ENCODE measurements around the gene CD99. TPM values are rescaled to one million over a fixed set of nuclear protein-coding genes. Genes with fewer than 3 reads are reported as not detected.
A peak's percentile ranks its signal among the peaks of the same experiment; 100 is the strongest.

Gene CD99
- polyA plus RNA-seq, 4 donors = 101 to 307 (median 183) TPM

GRCh38 chrX:2708592-2709188 is 17.6 kb downstream of the CD99 start:
- FAIRE-seq (no peak), DNase-seq (peak in 1 of 2 donors; percentile 5)
- Histone ChIP-seq H3K27ac (ENCODE audit: low read depth in 1 of 3, low read length in 2 of 3) (peak overlapping the region in 1 of 3 donors; percentile 58), H3K36me3 (ENCODE audit: control insufficient read depth in 3 of 3, insufficient read depth in 2 of 3, low read depth in 1 of 3, low read length in 3 of 3) (peaks cover 0 to 29% (median 0%) of the 10 kb centered on the region in 3 donors), H3K4me1 (ENCODE audit: control insufficient read depth in 3 of 3, insufficient read depth in 2 of 3, low read depth in 1 of 3, low read length in 2 of 3) (peaks cover 5 to 18% (median 9%) of the 10 kb centered on the region in 3 donors), H3K4me3 (ENCODE audit: low read depth in 1 of 3, low read length in 3 of 3) (no peak overlapping the region), H3K27me3 (ENCODE audit: control insufficient read depth in 3 of 3, insufficient read depth in 3 of 3, low read length in 3 of 3) (no peaks in the 10 kb centered on the region), H3K9me3 (ENCODE audit: control insufficient read depth in 2 of 2, insufficient read depth in 1 of 2, low read depth in 1 of 2, low read length in 1 of 2) (no peaks in the 10 kb centered on the region)
- 78 to 89% (median 86%) methylated on average over 10 of the region's 10 CpGs for WGBS, 3 donors

GRCh38 chrX:2709556-2709955 is 18.5 kb downstream of the CD99 start:
- H3K27ac ChIP-seq (ENCODE audit: low read depth in 1 of 3, low read length in 2 of 3) = peak overlapping the region in 2 of 3 donors; percentile 27 to 87
- FAIRE-seq (no peak), DNase-seq (no peak)

DNA sequence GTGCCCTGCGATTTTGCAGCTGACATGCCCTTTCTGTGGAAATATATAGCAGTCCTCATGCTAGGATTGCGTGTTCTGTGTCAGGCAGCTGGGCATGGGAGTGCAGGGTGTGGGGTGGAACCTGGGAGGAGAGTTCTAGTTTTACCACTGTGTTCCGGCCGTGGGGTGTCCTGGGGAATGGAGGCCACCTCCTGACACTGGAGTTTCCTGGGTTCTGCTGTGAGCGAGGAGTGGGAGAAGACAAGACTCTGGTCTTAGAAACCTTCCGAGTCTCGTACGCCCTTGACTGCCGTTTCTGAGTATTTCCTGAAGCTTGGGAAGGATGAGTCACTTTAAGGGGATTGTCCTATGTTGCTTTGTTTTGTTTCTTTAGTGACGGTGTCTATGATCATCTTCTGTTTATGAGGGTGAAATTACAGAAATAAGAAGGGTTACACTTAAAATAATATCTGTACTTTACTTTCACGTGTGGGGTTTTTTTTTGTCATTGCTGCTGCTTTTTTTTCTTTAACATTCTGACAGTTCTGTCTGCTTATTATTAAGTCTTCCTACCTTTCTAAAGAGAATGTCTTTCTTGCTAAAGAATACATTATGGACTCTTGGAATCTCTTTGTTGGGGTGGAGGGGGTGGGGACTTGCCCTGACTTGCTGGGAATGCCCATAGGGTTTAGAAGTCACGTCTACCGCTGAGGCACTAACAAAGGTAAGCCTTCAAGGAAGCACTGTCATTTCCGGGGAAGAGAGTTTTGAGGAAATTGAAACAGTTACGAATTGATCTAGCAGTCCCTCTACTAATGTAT is 19.1 kb downstream of the CD99 start:
- no peaks in the 10 kb centered on the region for H3K9me3 ChIP-seq (ENCODE audit: control insufficient read depth in 2 of 2, insufficient read depth in 1 of 2, low read depth in 1 of 2, low read length in 1 of 2)
- peaks cover 1 to 30% (median 3%) of the 10 kb centered on the region in 3 donors for H3K36me3 ChIP-seq (ENCODE audit: control insufficient read depth in 3 of 3, insufficient read depth in 2 of 3, low read depth in 1 of 3, low read length in 3 of 3)
- no peak for FAIRE-seq
- WGBS, 3 donors = 10 to 16% (median 16%) methylated on average over 15 of the region's 15 CpGs
- peak overlapping the region in 1 of 3 donors; percentile 20 for H3K4me3 ChIP-seq (ENCODE audit: low read depth in 1 of 3, low read length in 3 of 3)
- no peaks in the 10 kb centered on the region for H3K27me3 ChIP-seq (ENCODE audit: control insufficient read depth in 3 of 3, insufficient read depth in 3 of 3, low read length in 3 of 3)
- DNase-seq = peak; percentile 53 to 67
- H3K4me1 ChIP-seq (ENCODE audit: control insufficient read depth in 3 of 3, insufficient read depth in 2 of 3, low read depth in 1 of 3, low read length in 2 of 3) = peaks cover 2 to 21% (median 9%) of the 10 kb centered on the region in 3 donors
- H3K27ac ChIP-seq (ENCODE audit: low read depth in 1 of 3, low read length in 2 of 3) = peak overlapping the region; percentile 27 to 87 (median 32)

More at GRCh38 chrX:2709556-2709955, 18.5 kb downstream of the CD99 start:
- WGBS, 3 donors = 82 to 87% (median 84%) methylated on average over 9 of the region's 9 CpGs
- Histone ChIP-seq H3K4me1 (ENCODE audit: control insufficient read depth in 3 of 3, insufficient read depth in 2 of 3, low read depth in 1 of 3, low read length in 2 of 3) (peaks cover 2 to 19% (median 9%) of the 10 kb centered on the region in 3 donors), H3K4me3 (ENCODE audit: low read depth in 1 of 3, low read length in 3 of 3) (no peak overlapping the region), H3K27me3 (ENCODE audit: control insufficient read depth in 3 of 3, insufficient read depth in 3 of 3, low read length in 3 of 3) (no peaks in the 10 kb centered on the region), H3K36me3 (ENCODE audit: control insufficient read depth in 3 of 3, insufficient read depth in 2 of 3, low read depth in 1 of 3, low read length in 3 of 3) (peaks cover 0 to 28% (median 1%) of the 10 kb centered on the region in 3 donors), H3K9me3 (ENCODE audit: control insufficient read depth in 2 of 2, insufficient read depth in 1 of 2, low read depth in 1 of 2, low read length in 1 of 2) (no peaks in the 10 kb centered on the region)

GRCh38 chrX:2711441-2711840 is 20.3 kb downstream of the CD99 start:
- Histone ChIP-seq H3K4me1 (ENCODE audit: control insufficient read depth in 3 of 3, insufficient read depth in 2 of 3, low read depth in 1 of 3, low read length in 2 of 3) (peaks cover 2 to 21% (median 9%) of the 10 kb centered on the region in 3 donors), H3K27ac (ENCODE audit: low read depth in 1 of 3, low read length in 2 of 3) (no peak overlapping the region), H3K4me3 (ENCODE audit: low read depth in 1 of 3, low read length in 3 of 3) (no peak overlapping the region), H3K36me3 (ENCODE audit: control insufficient read depth in 3 of 3, insufficient read depth in 2 of 3, low read depth in 1 of 3, low read length in 3 of 3) (peaks cover 2 to 30% (median 5%) of the 10 kb centered on the region in 3 donors), H3K9me3 (ENCODE audit: control insufficient read depth in 2 of 2, insufficient read depth in 1 of 2, low read depth in 1 of 2, low read length in 1 of 2) (no peaks in the 10 kb centered on the region), H3K27me3 (ENCODE audit: control insufficient read depth in 3 of 3, insufficient read depth in 3 of 3, low read length in 3 of 3) (no peaks in the 10 kb centered on the region)
- no peak for FAIRE-seq
- WGBS, 3 donors = 90 to 100% (median 97%) methylated on average over 2 of the region's 2 CpGs
- no peak for DNase-seq

DNA sequence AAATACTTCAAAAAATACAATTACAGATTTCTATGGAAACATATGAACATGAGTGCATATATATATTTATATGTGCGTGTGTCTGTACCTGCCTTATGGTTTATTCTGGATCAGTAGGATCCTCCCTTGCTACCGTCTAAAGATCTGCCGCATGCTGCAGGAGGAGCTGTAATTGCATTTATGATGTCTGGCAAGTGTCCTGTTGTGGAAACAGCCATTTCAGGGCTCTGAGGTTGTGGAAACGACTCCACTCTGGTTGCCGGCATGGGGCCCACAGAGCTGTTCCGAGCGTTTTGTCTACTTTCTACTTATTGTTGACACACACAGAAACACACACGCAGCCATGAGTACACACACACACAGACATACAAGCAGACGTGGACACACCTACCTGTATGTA is 21.3 kb downstream of the CD99 start:
- Histone ChIP-seq H3K4me1 (ENCODE audit: control insufficient read depth in 3 of 3, insufficient read depth in 2 of 3, low read depth in 1 of 3, low read length in 2 of 3) (peaks cover 2 to 14% (median 9%) of the 10 kb centered on the region in 3 donors), H3K36me3 (ENCODE audit: control insufficient read depth in 3 of 3, insufficient read depth in 2 of 3, low read depth in 1 of 3, low read length in 3 of 3) (peaks cover 5 to 38% (median 6%) of the 10 kb centered on the region in 3 donors), H3K9me3 (ENCODE audit: control insufficient read depth in 2 of 2, insufficient read depth in 1 of 2, low read depth in 1 of 2, low read length in 1 of 2) (no peaks in the 10 kb centered on the region), H3K4me3 (ENCODE audit: low read depth in 1 of 3, low read length in 3 of 3) (no peak overlapping the region), H3K27ac (ENCODE audit: low read depth in 1 of 3, low read length in 2 of 3) (no peak overlapping the region), H3K27me3 (ENCODE audit: control insufficient read depth in 3 of 3, insufficient read depth in 3 of 3, low read length in 3 of 3) (no peaks in the 10 kb centered on the region)
- WGBS, 3 donors = 84 to 86% (median 85%) methylated on average over 9 of the region's 9 CpGs
- no peak for FAIRE-seq
- no peak for DNase-seq

DNA sequence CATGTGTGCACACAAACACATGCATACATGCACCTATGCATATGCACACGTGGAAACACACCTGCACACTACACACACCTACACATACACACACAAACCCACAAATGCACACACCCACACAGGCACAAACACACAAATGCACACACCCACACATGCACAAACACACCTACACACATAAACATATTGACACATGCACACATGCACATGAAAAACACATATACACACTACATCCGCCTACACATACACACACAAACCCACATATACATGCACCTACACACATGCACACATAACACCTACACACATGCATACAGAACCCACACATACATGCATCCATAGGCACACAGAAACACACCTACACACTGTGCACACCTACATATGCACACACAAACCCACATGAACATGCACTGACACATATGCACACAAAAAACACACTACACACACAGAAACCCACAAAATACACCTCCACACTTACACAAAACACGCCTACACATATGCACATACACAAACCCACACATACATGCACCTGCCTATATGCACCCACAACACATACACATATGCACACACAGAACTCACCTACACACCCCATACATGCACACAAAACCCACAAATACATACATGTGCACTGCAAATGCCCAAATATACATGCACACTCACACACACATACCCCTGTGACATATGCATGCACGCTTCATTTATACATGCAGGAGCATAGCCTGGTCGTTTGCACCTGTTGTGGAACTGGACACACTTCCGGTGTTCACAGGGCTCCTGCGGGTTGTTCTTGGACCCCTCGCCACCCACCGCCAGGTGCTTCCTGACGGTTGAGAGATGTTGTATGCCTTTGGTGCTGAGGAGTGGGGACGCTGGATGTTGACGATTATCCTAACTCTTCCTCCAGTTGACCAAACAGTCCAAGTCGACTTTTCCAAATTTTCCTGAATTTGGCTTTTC is 22.1 kb downstream of the CD99 start:
- H3K36me3 ChIP-seq (ENCODE audit: control insufficient read depth in 3 of 3, insufficient read depth in 2 of 3, low read depth in 1 of 3, low read length in 3 of 3) = peaks cover 5 to 42% (median 8%) of the 10 kb centered on the region in 3 donors

GRCh38 chrX:2714551-2714950 is 23.5 kb downstream of the CD99 start:
- no peak overlapping the region for H3K4me3 ChIP-seq (ENCODE audit: low read depth in 1 of 3, low read length in 3 of 3)
- no peak for DNase-seq
- no peaks in the 10 kb centered on the region for H3K27me3 ChIP-seq (ENCODE audit: control insufficient read depth in 3 of 3, insufficient read depth in 3 of 3, low read length in 3 of 3)
- no peak for FAIRE-seq
- H3K4me1 ChIP-seq (ENCODE audit: control insufficient read depth in 3 of 3, insufficient read depth in 2 of 3, low read depth in 1 of 3, low read length in 2 of 3) = peaks cover 2 to 7% (median 2%) of the 10 kb centered on the region in 3 donors
- 79 to 95% (median 80%) methylated on average over 6 of the region's 6 CpGs for WGBS, 3 donors
- no peaks in the 10 kb centered on the region for H3K9me3 ChIP-seq (ENCODE audit: control insufficient read depth in 2 of 2, insufficient read depth in 1 of 2, low read depth in 1 of 2, low read length in 1 of 2)
- peaks cover 5 to 40% (median 13%) of the 10 kb centered on the region in 3 donors for H3K36me3 ChIP-seq (ENCODE audit: control insufficient read depth in 3 of 3, insufficient read depth in 2 of 3, low read depth in 1 of 3, low read length in 3 of 3)
- H3K27ac ChIP-seq (ENCODE audit: low read depth in 1 of 3, low read length in 2 of 3) = no peak overlapping the region

More for the DNA sequence above, 22.1 kb downstream of the CD99 start:
- Histone ChIP-seq H3K4me1 (ENCODE audit: control insufficient read depth in 3 of 3, insufficient read depth in 2 of 3, low read depth in 1 of 3, low read length in 2 of 3) (peaks cover 2 to 9% (median 7%) of the 10 kb centered on the region in 3 donors), H3K9me3 (ENCODE audit: control insufficient read depth in 2 of 2, insufficient read depth in 1 of 2, low read depth in 1 of 2, low read length in 1 of 2) (no peaks in the 10 kb centered on the region), H3K27me3 (ENCODE audit: control insufficient read depth in 3 of 3, insufficient read depth in 3 of 3, low read length in 3 of 3) (no peaks in the 10 kb centered on the region), H3K4me3 (ENCODE audit: low read depth in 1 of 3, low read length in 3 of 3) (no peak overlapping the region), H3K27ac (ENCODE audit: low read depth in 1 of 3, low read length in 2 of 3) (no peak overlapping the region)
- 73 to 86% (median 82%) methylated on average over 13 of the region's 13 CpGs for WGBS, 3 donors
- FAIRE-seq (no peak), DNase-seq (no peak)
